Caco-2 (cell line): ENCODE results near the gene NDUFS7. TPM values are rescaled to one million over a fixed set of nuclear protein-coding genes. Genes with fewer than 3 reads are reported as not detected.

Experiments used
- BruUV-seq: library from RNA; stranded (reverse); fragments of 400-500 nt; replicated peaks from 2 replicates; lab custom pipeline; 2021; lab: Mats Ljungman, UMichigan
- CTCF ChIA-PET: fragments of 300-600 bp; sonication (Branson Sonifier 250); formaldehyde crosslinking; loops from one replicate; lab custom pipeline; 2022; ENCODE audit warnings: antibody characterized with exemption; lab: Charles Lee
- POLR2A ChIA-PET: fragments of 300-600 bp; sonication (Branson Sonifier 250); formaldehyde crosslinking; loops from one replicate; lab custom pipeline; 2022; ENCODE audit warnings: antibody characterized with exemption; lab: Charles Lee
- DNase-seq, 2 experiments: peaks; one replicate each; pipeline versions ENCODE4 v3.0.0 to v3.0.0-alpha.2; 2020 to 2022
- H3K27me3 ChIP-seq: replicated peaks from 2 replicates; pipeline ENCODE4 v1.6.0; 2011; ENCODE audit warnings: low read length; ENCODE audit not compliant: control insufficient read depth, insufficient read depth
- H3K36me3 ChIP-seq: 2 replicates; pipeline ENCODE4 v1.5.1; 2011; ENCODE audit warnings: low read length; ENCODE audit not compliant: control insufficient read depth, insufficient read depth
- H3K4me1 ChIP-seq: fragments of 250-450 bp; sonication (Bioruptor Pico); 2 replicates; pipeline ENCODE4 v1.5.1; 2020; ENCODE audit warnings: mild to moderate bottlenecking
- H3K4me3 ChIP-seq: 2 replicates; pipeline ENCODE4 v1.5.1; 2011; ENCODE audit warnings: low read depth, mild to moderate bottlenecking, control low read depth, low read length
- H3K9me3 ChIP-seq: fragments of 250-450 bp; sonication (Bioruptor Pico); 2 replicates; pipeline ENCODE4 v1.5.1; 2020; ENCODE audit warnings: mild to moderate bottlenecking, moderate library complexity
- H3K27ac Mint-ChIP-seq: one replicate; pipeline ENCODE4 v1.8.0; 2022; ENCODE audit warnings: mixed read lengths; ENCODE audit not compliant: unreplicated experiment
- H3K27me3 Mint-ChIP-seq: one replicate; pipeline ENCODE4 v1.8.0; 2022; ENCODE audit warnings: mixed read lengths; ENCODE audit not compliant: insufficient read depth, unreplicated experiment
- H3K36me3 Mint-ChIP-seq: one replicate; pipeline ENCODE4 v1.8.0; 2022; ENCODE audit warnings: mild to moderate bottlenecking, mixed read lengths; ENCODE audit not compliant: insufficient read depth, unreplicated experiment
- H3K4me1 Mint-ChIP-seq: one replicate; pipeline ENCODE4 v1.8.0; 2022; ENCODE audit warnings: low read depth, mixed read lengths; ENCODE audit not compliant: unreplicated experiment
- H3K4me3 Mint-ChIP-seq: one replicate; pipeline ENCODE4 v1.8.0; 2022; ENCODE audit warnings: mild to moderate bottlenecking, moderate library complexity, mixed read lengths; ENCODE audit not compliant: unreplicated experiment
- H3K9me3 Mint-ChIP-seq: one replicate; pipeline ENCODE4 v1.8.0; 2022; ENCODE audit warnings: mixed read lengths; ENCODE audit not compliant: unreplicated experiment
- intact Hi-C: fragments of 100-400 bp; cut with micrococcal nuclease; formaldehyde crosslinking; loops from one replicate; pipeline ENCODE4 v1.10.0; 2022; ENCODE audit not compliant: unreplicated experiment
- total RNA-seq: library from RNA; stranded (reverse); gene quantifications from 2 replicates; pipeline ENCODE4 v1.2.3, GENCODE V29; 2022
- TF ChIP-seq, protein P1 (sequence below), 2 experiments: fragments of 200-600 bp in 1 of 2; IDR thresholded peaks; 1 replicate in 1 of 2; 2 replicates in 1 of 2; pipeline versions ENCODE4 v1.5.1 to v1.8.0; 2011 to 2022; ENCODE audit warnings: antibody characterized with exemption in 1 of 2, control low read depth in 1 of 2, inconsistent platforms in 1 of 2, low read depth in 1 of 2, low read length in 1 of 2, mild to moderate bottlenecking in 1 of 2, moderate library complexity in 1 of 2; ENCODE audit not compliant: insufficient read depth in 1 of 2, severe bottlenecking in 1 of 2, unreplicated experiment in 1 of 2

The NDUFS7 gene
- total RNA-seq, 1 experiment from 2014 or later, result 111 TPM

DNA sequence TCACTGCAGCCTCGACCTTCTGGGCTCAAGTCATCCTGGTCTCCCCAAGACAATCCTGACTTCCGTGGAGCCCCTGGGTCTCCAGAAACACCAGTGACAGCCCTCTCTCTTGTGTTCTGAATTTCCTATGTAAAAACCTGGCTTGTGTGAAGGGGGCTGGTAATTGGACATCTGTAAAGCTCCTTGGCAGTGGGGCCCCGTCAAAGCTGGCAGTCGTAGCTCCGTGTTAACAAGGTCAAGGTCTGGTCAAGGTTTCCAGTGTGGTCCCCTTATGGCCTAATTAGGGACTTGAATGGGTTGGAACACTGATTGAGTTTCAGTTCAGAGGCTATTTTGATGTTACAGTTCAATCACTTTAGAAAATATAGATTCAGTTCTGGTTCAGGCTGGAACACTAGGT, 32.8 kb upstream of the NDUFS7 start:
- Mint-ChIP-seq H3K4me1 (peaks cover 2% of the 10 kb centered on the region), H3K27me3 (no peaks in the 10 kb centered on the region), H3K36me3 (peaks cover 18% of the 10 kb centered on the region), H3K9me3 (no peaks in the 10 kb centered on the region), H3K27ac (no peak overlapping the region), H3K4me3 (no peak overlapping the region)
- TF ChIP-seq, protein P1, sequence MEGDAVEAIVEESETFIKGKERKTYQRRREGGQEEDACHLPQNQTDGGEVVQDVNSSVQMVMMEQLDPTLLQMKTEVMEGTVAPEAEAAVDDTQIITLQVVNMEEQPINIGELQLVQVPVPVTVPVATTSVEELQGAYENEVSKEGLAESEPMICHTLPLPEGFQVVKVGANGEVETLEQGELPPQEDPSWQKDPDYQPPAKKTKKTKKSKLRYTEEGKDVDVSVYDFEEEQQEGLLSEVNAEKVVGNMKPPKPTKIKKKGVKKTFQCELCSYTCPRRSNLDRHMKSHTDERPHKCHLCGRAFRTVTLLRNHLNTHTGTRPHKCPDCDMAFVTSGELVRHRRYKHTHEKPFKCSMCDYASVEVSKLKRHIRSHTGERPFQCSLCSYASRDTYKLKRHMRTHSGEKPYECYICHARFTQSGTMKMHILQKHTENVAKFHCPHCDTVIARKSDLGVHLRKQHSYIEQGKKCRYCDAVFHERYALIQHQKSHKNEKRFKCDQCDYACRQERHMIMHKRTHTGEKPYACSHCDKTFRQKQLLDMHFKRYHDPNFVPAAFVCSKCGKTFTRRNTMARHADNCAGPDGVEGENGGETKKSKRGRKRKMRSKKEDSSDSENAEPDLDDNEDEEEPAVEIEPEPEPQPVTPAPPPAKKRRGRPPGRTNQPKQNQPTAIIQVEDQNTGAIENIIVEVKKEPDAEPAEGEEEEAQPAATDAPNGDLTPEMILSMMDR (IDR thresholded peaks at IDR 0.05; ENCODE audit: insufficient read depth in 1 of 2, low read depth in 1 of 2, low read length in 1 of 2, severe bottlenecking in 1 of 2, unreplicated experiment in 1 of 2), result no peak
- no peak for DNase-seq
- no peaks in the 10 kb centered on the region for H3K9me3 ChIP-seq
- POLR2A ChIA-PET, result no interaction called here
- H3K4me1 ChIP-seq, result no peaks in the 10 kb centered on the region
- CTCF ChIA-PET, result no interaction called here
- intact Hi-C loops, result no loop called here
- no TSS peak for BruUV-seq
- no peaks in the 10 kb centered on the region for H3K36me3 ChIP-seq
- H3K27me3 ChIP-seq, result no peaks in the 10 kb centered on the region
- H3K4me3 ChIP-seq, result no peak overlapping the region

DNA sequence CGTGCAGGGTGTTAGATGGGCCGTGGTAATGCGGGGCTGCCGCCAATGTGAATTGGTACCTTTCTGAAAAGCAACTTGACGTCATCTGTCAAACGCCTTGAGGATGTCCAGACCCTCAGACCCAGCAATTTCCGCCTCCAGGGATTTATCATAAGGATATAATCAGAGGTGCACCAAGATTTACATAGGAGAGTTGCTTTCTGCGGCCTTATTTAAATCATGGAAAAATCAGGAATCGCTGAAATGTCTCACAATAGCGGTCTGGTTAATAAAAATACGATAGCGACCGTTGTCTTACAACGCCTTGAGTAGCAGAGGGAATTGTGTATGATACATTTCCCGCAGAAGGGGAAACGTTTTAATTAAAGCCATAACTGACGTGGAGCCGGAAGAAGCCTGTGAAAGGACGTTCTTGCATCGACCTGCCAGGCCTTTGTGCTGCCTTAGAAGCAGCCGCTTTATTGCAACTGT, 32.3 kb upstream of the NDUFS7 start:
- CTCF ChIA-PET, result no interaction called here
- DNase-seq, result no peak
- no peak overlapping the region for H3K27ac Mint-ChIP-seq
- TF ChIP-seq, protein P1 (IDR thresholded peaks at IDR 0.05; ENCODE audit: insufficient read depth in 1 of 2, low read depth in 1 of 2, low read length in 1 of 2, severe bottlenecking in 1 of 2, unreplicated experiment in 1 of 2), result no peak
- H3K4me3 Mint-ChIP-seq, result no peak overlapping the region
- H3K4me3 ChIP-seq, result no peak overlapping the region
- H3K9me3 ChIP-seq, result no peaks in the 10 kb centered on the region
- no peaks in the 10 kb centered on the region for H3K27me3 Mint-ChIP-seq
- POLR2A ChIA-PET, result no interaction called here
- H3K4me1 ChIP-seq, result no peaks in the 10 kb centered on the region
- H3K36me3 ChIP-seq, result no peaks in the 10 kb centered on the region
- H3K36me3 Mint-ChIP-seq, result peaks cover 23% of the 10 kb centered on the region
- H3K27me3 ChIP-seq, result no peaks in the 10 kb centered on the region
- no peaks in the 10 kb centered on the region for H3K9me3 Mint-ChIP-seq
- H3K4me1 Mint-ChIP-seq, result peaks cover 5% of the 10 kb centered on the region
- no TSS peak for BruUV-seq
- intact Hi-C loops, result no loop called here

GRCh38 chr19:1353144-1353543, 30.6 kb upstream of the NDUFS7 start:
- intact Hi-C loops, result no loop called here
- H3K4me3 Mint-ChIP-seq, result no peak overlapping the region

More at GRCh38 chr19:1353144-1353543, 30.6 kb upstream of the NDUFS7 start:
- H3K27ac Mint-ChIP-seq, result no peak overlapping the region
- H3K36me3 ChIP-seq, result no peaks in the 10 kb centered on the region; the same call in 1 of the 2 replicates
- no peak for DNase-seq
- no peaks in the 10 kb centered on the region for H3K27me3 ChIP-seq
- H3K4me1 Mint-ChIP-seq, result peaks cover 5% of the 10 kb centered on the region
- CTCF ChIA-PET, result no interaction called here
- H3K36me3 Mint-ChIP-seq, result peaks cover 37% of the 10 kb centered on the region
- H3K27me3 Mint-ChIP-seq, result no peaks in the 10 kb centered on the region
- POLR2A ChIA-PET, result no interaction called here
- no peaks in the 10 kb centered on the region for H3K9me3 Mint-ChIP-seq
- BruUV-seq, result no TSS peak
- H3K4me3 ChIP-seq, result no peak overlapping the region
- TF ChIP-seq, protein P1 (IDR thresholded peaks at IDR 0.05; ENCODE audit: insufficient read depth in 1 of 2, low read depth in 1 of 2, low read length in 1 of 2, severe bottlenecking in 1 of 2, unreplicated experiment in 1 of 2), result no peak
- H3K4me1 ChIP-seq, result no peaks in the 10 kb centered on the region
- H3K9me3 ChIP-seq, result no peaks in the 10 kb centered on the region
